HepG2 (cell line): ENCODE results near the gene NEU4. TPM values are rescaled to one million over a fixed set of nuclear protein-coding genes. Genes with fewer than 3 reads are reported as not detected.

ENCODE experiments used
- ATAC-seq: fragments of 200-7000 bp; cut with Tn5 transposase; 3 replicates; pipeline ENCODE4 v1.9.1; 2020; ENCODE audit warnings: mild to moderate bottlenecking, moderate library complexity
- BruUV-seq: library from RNA; stranded (reverse); fragments of 400-500 nt; replicated peaks from 2 replicates; lab custom pipeline; 2021; lab: Mats Ljungman, UMichigan
- CTCF ChIA-PET: fragments of 300-600 bp; formaldehyde crosslinking; extraction: SDS; loops from one replicate; lab custom pipeline; 2021; ENCODE audit warnings: low total read pairs, inconsistent platforms, low intra/inter-chr PET ratio; lab: Yijun Ruan, JAX
- POLR2A ChIA-PET: fragments of 350-600 bp; sonication (Branson Sonifier 250); formaldehyde crosslinking; loops from one replicate; lab custom pipeline; 2020; ENCODE audit warnings: antibody characterized with exemption, inconsistent platforms; lab: Yijun Ruan, JAX
- DNase-seq: peaks from one replicate; pipeline ENCODE4 v3.0.0-alpha.2; 2015; ENCODE audit warnings: low spot score
- FAIRE-seq: peaks from 3 replicates; lab custom pipeline; 2011; peaks lifted over from hg19 to GRCh38; lab: Jason Lieb, UNC
- H2AFZ ChIP-seq: one replicate; pipeline ENCODE4 v1.6.1; 2011; ENCODE audit warnings: low read length, inconsistent platforms
- H3K27ac ChIP-seq: fragments of 300-600 bp; 3 replicates; pipeline ENCODE4 v1.8.0; 2011; ENCODE audit warnings: mixed run types, mild to moderate bottlenecking, mixed read lengths, low read length, inconsistent platforms; ENCODE audit not compliant: insufficient read depth; ENCODE audit errors: extremely low read length
- H3K27me3 ChIP-seq, 2 experiments: fragments of 200-600 bp in 1 of 2; 2 replicates in 1 of 2; 3 replicates in 1 of 2; pipeline versions ENCODE4 v1.6.0 to v1.8.0; 2011; ENCODE audit warnings: low read length in 2 of 2, mild to moderate bottlenecking in 2 of 2, moderate library complexity in 2 of 2, inconsistent platforms in 1 of 2; ENCODE audit not compliant: insufficient read depth in 2 of 2, control insufficient read depth in 1 of 2
- H3K36me3 ChIP-seq, 2 experiments: fragments of 200-600 bp in 1 of 2; replicated peaks in 1 of 2; 2 replicates in 1 of 2; 3 replicates in 1 of 2; pipeline versions ENCODE4 v1.5.1 to v1.8.0; 2011; ENCODE audit warnings: low read length in 2 of 2, inconsistent platforms in 1 of 2; ENCODE audit not compliant: insufficient read depth in 2 of 2, control insufficient read depth in 1 of 2
- H3K4me1 ChIP-seq: 2 replicates; pipeline ENCODE4 v1.5.1; 2012; ENCODE audit warnings: low read length, inconsistent platforms; ENCODE audit not compliant: insufficient read depth
- H3K4me2 ChIP-seq: 2 replicates; pipeline ENCODE4 v1.6.0; 2011; ENCODE audit warnings: low read depth, low read length, inconsistent platforms
- H3K4me3 ChIP-seq, 3 experiments: fragments of 200-600 bp in 1 of 3; sonication (generic), shearing (Covaris generic) in 1 of 3; replicated peaks in 1 of 3; 2 replicates each; pipeline ENCODE4 v1.5.1; 2011 to 2016; ENCODE audit warnings: low read length in 3 of 3, inconsistent platforms in 2 of 3, low read depth in 2 of 3, mild to moderate bottlenecking in 2 of 3, control low read depth in 1 of 3, mixed read lengths in 1 of 3; ENCODE audit not compliant: insufficient read depth in 1 of 3
- H3K79me2 ChIP-seq: one replicate; pipeline ENCODE4 v1.6.1; 2011; ENCODE audit warnings: low read length, inconsistent platforms; ENCODE audit not compliant: insufficient read depth
- H3K9ac ChIP-seq: 2 replicates; pipeline ENCODE4 v1.6.0; 2011; ENCODE audit warnings: mild to moderate bottlenecking, low read depth, low read length, inconsistent platforms; ENCODE audit not compliant: insufficient read depth
- H3K9me3 ChIP-seq: 2 replicates; pipeline ENCODE4 v1.5.1; 2012; ENCODE audit warnings: mild to moderate bottlenecking, low read length
- H4K20me1 ChIP-seq: 2 replicates; pipeline ENCODE4 v1.6.0; 2011; ENCODE audit warnings: inconsistent platforms, mild to moderate bottlenecking, low read length, moderate library complexity; ENCODE audit not compliant: insufficient read depth
- EEA1 ChIP-seq: sonication (generic); formaldehyde crosslinking; IDR thresholded peaks from 2 replicates; pipeline ENCODE4 v1.5.1; 2020; ENCODE audit warnings: mild to moderate bottlenecking, missing genetic modification reagents, borderline replicate concordance
- EED ChIP-seq: sonication (generic); formaldehyde crosslinking; IDR thresholded peaks from 2 replicates; pipeline ENCODE4 v1.5.0; 2020; ENCODE audit warnings: mild to moderate bottlenecking, missing genetic modification reagents
- FIP1L1 ChIP-seq: fragments of 200-400 bp; formaldehyde crosslinking; IDR thresholded peaks from 2 replicates; pipeline ENCODE4 v1.6.1; 2018; ENCODE audit warnings: low read depth, mild to moderate bottlenecking, low read length, moderate library complexity, borderline replicate concordance; ENCODE audit not compliant: insufficient read depth
- FOXP1 ChIP-seq, 2 experiments: fragments of 450-650 bp in 1 of 2; IDR thresholded peaks; 2 replicates each; pipeline ENCODE4 v1.6.1; 2017 to 2018; ENCODE audit warnings: antibody characterized with exemption in 1 of 2
- MAZ ChIP-seq, 2 experiments: sonication (generic) in 1 of 2; formaldehyde crosslinking in 1 of 2; IDR thresholded peaks; 2 replicates each; pipeline versions ENCODE4 v1.5.0 to v1.6.1; 2012 to 2020; ENCODE audit warnings: low read depth in 2 of 2, mild to moderate bottlenecking in 2 of 2, borderline replicate concordance in 1 of 2, improper control_type of control experiment in 1 of 2, low read length in 1 of 2, missing genetic modification reagents in 1 of 2, moderate library complexity in 1 of 2
- NFATC3 ChIP-seq: sonication (generic); formaldehyde crosslinking; IDR thresholded peaks from 2 replicates; pipeline ENCODE4 v1.5.1; 2020; ENCODE audit warnings: mild to moderate bottlenecking, missing genetic modification reagents
- NFE2L2 ChIP-seq: fragments of 150-350 bp; IDR thresholded peaks from 2 replicates; pipeline ENCODE4 v1.6.1; 2014; ENCODE audit warnings: low read length
- REXO4 ChIP-seq: sonication (generic); formaldehyde crosslinking; IDR thresholded peaks from 2 replicates; pipeline ENCODE4 v1.8.0; 2022; ENCODE audit warnings: missing genetic modification reagents, mild to moderate bottlenecking, borderline replicate concordance
- ZNF101 ChIP-seq: sonication (generic); formaldehyde crosslinking; IDR thresholded peaks from 2 replicates; pipeline ENCODE4 v1.4.0; 2020; ENCODE audit warnings: mild to moderate bottlenecking, low read depth, missing genetic modification reagents, borderline replicate concordance
- ZNF260 ChIP-seq: sonication (generic); formaldehyde crosslinking; IDR thresholded peaks from 2 replicates; pipeline ENCODE4 v1.4.0; 2020; ENCODE audit warnings: missing genetic modification reagents, low read depth, mild to moderate bottlenecking, borderline replicate concordance
- ZNF407 ChIP-seq: sonication (generic); formaldehyde crosslinking; IDR thresholded peaks from one replicate; pipeline ENCODE4 v1.5.1; 2020; ENCODE audit warnings: mild to moderate bottlenecking, missing genetic modification reagents; ENCODE audit errors: not compliant biosample characterization
- ZNF784 ChIP-seq: sonication (generic); formaldehyde crosslinking; IDR thresholded peaks from 2 replicates; pipeline ENCODE4 v1.5.1; 2020; ENCODE audit warnings: missing genetic modification reagents, mild to moderate bottlenecking, borderline replicate concordance
- ZSCAN21 ChIP-seq: sonication (generic); formaldehyde crosslinking; IDR thresholded peaks from 2 replicates; pipeline ENCODE4 v1.8.0; 2022; ENCODE audit warnings: mild to moderate bottlenecking, missing genetic modification reagents, moderate library complexity, borderline replicate concordance
- WGBS: methylation state at CpG from one replicate; pipeline ENCODE4 v1.1.6; 2017; ENCODE audit warnings: low lambda C conversion rate; 5-methylcytosine and 5-hydroxymethylcytosine counted together
- in situ Hi-C: cut with HindIII; loops from 2 replicates; pipeline ENCODE4 v1.10.0; 2017; ENCODE audit warnings: low pct_unique_long_range_greater_than_20kb; ENCODE audit not compliant: extremely low pct_ligation_motif_present
- intact Hi-C: fragments of 100-400 bp; cut with micrococcal nuclease; formaldehyde crosslinking; loops from one replicate; pipeline ENCODE4 v1.10.0; 2022; ENCODE audit not compliant: unreplicated experiment
- polyA plus RNA-seq, 8 experiments: library from polyadenylated mRNA; depleted of rRNA in 3 of 8; stranded (reverse) in 7 of 8; unstranded in 1 of 8; fragments of >200 nt; fragmentation: Illumina TruSeq in 4 of 8; extraction: Trizol in 4 of 8; gene quantifications; 2 replicates each; pipeline versions ENCODE4 v1.2.1 to v1.2.3, GENCODE V29; 2011 to 2016; ENCODE audit warnings: low read depth in 4 of 8, missing spikeins in 1 of 8, mixed read lengths in 1 of 8; ENCODE audit not compliant: insufficient read depth in 1 of 8
- total RNA-seq, 5 experiments: library from RNA; depleted of rRNA; stranded (reverse); fragments of >200 nt; fragmentation: Illumina TruSeq; extraction: Trizol; gene quantifications; 2 replicates each; pipeline ENCODE4 v1.2.3, GENCODE V29; 2016; ENCODE audit warnings: low read depth in 1 of 5

NEU4 gene
- total and polyA plus RNA-seq, 2 of the 13 experiments (the other 11 are each of a cell fraction or from before 2014, with no cell fraction given), result 53.5 to 107 TPM

- intact Hi-C loops, result no loop called here
- Histone ChIP-seq H3K27me3 (no peaks in the 10 kb centered on the region; a peak in 1 of 5 replicates), H3K36me3 (no peaks in the 10 kb centered on the region), H2AFZ (no peak overlapping the region), H3K79me2 (no peaks in the 10 kb centered on the region), H3K4me2 (no peak overlapping the region), H3K27ac (no peak overlapping the region), H3K9me3 (no peaks in the 10 kb centered on the region), H3K9ac (no peak overlapping the region), H4K20me1 (no peaks in the 10 kb centered on the region), H3K4me3 (no peak overlapping the region), H3K4me1 (peaks cover 24% of the 10 kb centered on the region)
- in situ Hi-C loops, result no loop called here
- BruUV-seq, result no TSS peak
- ATAC-seq (no peak), DNase-seq (no peak), FAIRE-seq (no peak)
- POLR2A ChIA-PET, result interaction anchor here (1.4 to 2.3 kb wide), 2 partner anchors 13 to 20 kb away, joined by 3 to 7 read pairs; no protein-coding TSS in a partner anchor
- WGBS, result 84% methylated on average over 31 of the region's 31 CpGs
- CTCF ChIA-PET, result no interaction called here
- TF ChIP-seq EEA1 (CRISPR knock-in tag), result no peak
- TF ChIP-seq ZNF784 (CRISPR knock-in tag), result no peak
- no peak for TF ChIP-seq EED (CRISPR knock-in tag)
- no peak for TF ChIP-seq ZNF260 (CRISPR knock-in tag)
- no peak for TF ChIP-seq ZSCAN21 (CRISPR knock-in tag)
- TF ChIP-seq NFE2L2, result no peak
- no peak for TF ChIP-seq ZNF101 (CRISPR knock-in tag)
- TF ChIP-seq FOXP1 (IDR thresholded peaks at IDR 0.05), result no peak
- TF ChIP-seq FOXP1 (CRISPR knock-in tag; IDR thresholded peaks at IDR 0.05), result no peak
- no peak for TF ChIP-seq REXO4 (CRISPR knock-in tag)
- no peak for TF ChIP-seq ZNF407
- no peak for TF ChIP-seq NFATC3 (CRISPR knock-in tag)
- TF ChIP-seq FIP1L1, result no peak
- no peak for TF ChIP-seq MAZ (IDR thresholded peaks at IDR 0.05; ENCODE audit: borderline replicate concordance, low read depth, low read length)
- TF ChIP-seq MAZ (CRISPR knock-in tag; IDR thresholded peaks at IDR 0.05; ENCODE audit: low read depth), result no peak
Measured at GRCh38 chr2:241795021-241795999, 13.7 kb upstream of the NEU4 start.
